ENCODE measurements around the gene CCSER1. TPM values are rescaled to one million over a fixed set of nuclear protein-coding genes. Genes with fewer than 3 reads are reported as not detected.
"Not testable (repeated sequence)": the region's sequence is repeated elsewhere in the genome, so short reads cannot be mapped to it uniquely, and the experiment has no call there.

The CCSER1 gene
- total RNA-seq, 1 donor from 2014 or later = 13.8 TPM

GRCh38 chr4:91298824-91299223 is 1171.6 kb downstream of the CCSER1 start:
- ATAC-seq (ENCODE audit: poor library complexity) (no peak), DNase-seq (no peak)
- intact Hi-C loops (cut with DNase I) = no loop called here

- ATAC-seq (ENCODE audit: poor library complexity) = no peak
- no peak for DNase-seq
- intact Hi-C loops (cut with DNase I) = no loop called here
Observed at GRCh38 chr4:91302120-91302519, 1174.9 kb downstream of the CCSER1 start.

GRCh38 chr4:91304292-91304691 is 1177.1 kb downstream of the CCSER1 start:
- intact Hi-C loops (cut with DNase I) = no loop called here
- DNase-seq (no peak), ATAC-seq (ENCODE audit: poor library complexity) (no peak)

- intact Hi-C loops (cut with DNase I) = no loop called here
- ATAC-seq (ENCODE audit: poor library complexity) (no peak), DNase-seq (no peak)
Observed at GRCh38 chr4:91317434-91317833, 1190.2 kb downstream of the CCSER1 start.

GRCh38 chr4:91319556-91320268 is 1192.5 kb downstream of the CCSER1 start:
- intact Hi-C loops (cut with DNase I) = no loop called here
- ATAC-seq (ENCODE audit: poor library complexity) (no peak), DNase-seq (no peak)

- DNase-seq = no peak
- intact Hi-C loops (cut with DNase I) = no loop called here
- no peak for ATAC-seq (ENCODE audit: poor library complexity)
Observed at GRCh38 chr4:91322961-91323360, 1195.8 kb downstream of the CCSER1 start.

GRCh38 chr4:91325495-91325894 is 1198.3 kb downstream of the CCSER1 start:
- DNase-seq = no peak
- intact Hi-C loops (cut with DNase I) = no loop called here

GRCh38 chr4:91326167-91326566 is 1199.0 kb downstream of the CCSER1 start:
- ATAC-seq (ENCODE audit: poor library complexity); intact Hi-C loops (cut with DNase I); DNase-seq: not testable (repeated sequence)

More at GRCh38 chr4:91325495-91325894, 1198.3 kb downstream of the CCSER1 start:
- ATAC-seq (ENCODE audit: poor library complexity) = no peak

GRCh38 chr4:91330555-91331137 is 1203.5 kb downstream of the CCSER1 start:
- DNase-seq (no peak), ATAC-seq (ENCODE audit: poor library complexity) (no peak)
- intact Hi-C loops (cut with DNase I) = no loop called here

GRCh38 chr4:91340822-91341221 is 1213.6 kb downstream of the CCSER1 start:
- no peak for ATAC-seq (ENCODE audit: poor library complexity)
- intact Hi-C loops (cut with DNase I) = no loop called here
- DNase-seq = no peak

GRCh38 chr4:91345632-91346031 is 1218.4 kb downstream of the CCSER1 start:
- ATAC-seq (ENCODE audit: poor library complexity) (no peak), DNase-seq (no peak)
- intact Hi-C loops (cut with DNase I) = no loop called here

GRCh38 chr4:91356496-91356895 is 1229.3 kb downstream of the CCSER1 start:
- ATAC-seq (ENCODE audit: poor library complexity); intact Hi-C loops (cut with DNase I); DNase-seq: not testable (repeated sequence)

- ATAC-seq (ENCODE audit: poor library complexity); intact Hi-C loops (cut with DNase I); DNase-seq: not testable (repeated sequence)
Observed at GRCh38 chr4:91358016-91358415, 1230.8 kb downstream of the CCSER1 start.

GRCh38 chr4:91358621-91359020 is 1231.4 kb downstream of the CCSER1 start:
- not testable (repeated sequence) for DNase-seq

GRCh38 chr4:91359041-91360031 is 1232.1 kb downstream of the CCSER1 start:
- ATAC-seq (ENCODE audit: poor library complexity) = no peak
- intact Hi-C loops (cut with DNase I) = no loop called here
- DNase-seq = no peak

More at GRCh38 chr4:91358621-91359020, 1231.4 kb downstream of the CCSER1 start:
- ATAC-seq (ENCODE audit: poor library complexity); intact Hi-C loops (cut with DNase I): not testable (repeated sequence)

- no peak for ATAC-seq (ENCODE audit: poor library complexity)
- DNase-seq = no peak
- intact Hi-C loops (cut with DNase I) = no loop called here
Observed at GRCh38 chr4:91362125-91362524, 1234.9 kb downstream of the CCSER1 start.

GRCh38 chr4:91366554-91366953 is 1239.4 kb downstream of the CCSER1 start:
- intact Hi-C loops (cut with DNase I) = no loop called here
- DNase-seq = no peak
- no peak for ATAC-seq (ENCODE audit: poor library complexity)

GRCh38 chr4:91369116-91369515 is 1241.9 kb downstream of the CCSER1 start:
- no peak for ATAC-seq (ENCODE audit: poor library complexity)
- intact Hi-C loops (cut with DNase I) = no loop called here

GRCh38 chr4:91373546-91373945 is 1246.4 kb downstream of the CCSER1 start:
- intact Hi-C loops (cut with DNase I) = no loop called here
- ATAC-seq (ENCODE audit: poor library complexity) = no peak
- DNase-seq = no peak

More at GRCh38 chr4:91369116-91369515, 1241.9 kb downstream of the CCSER1 start:
- no peak for DNase-seq

Measured in Right ventricle myocardium superior (tissue), 1 donor.